ENCODE measurements around the gene PSMG2. TPM values are rescaled to one million over a fixed set of nuclear protein-coding genes. Genes with fewer than 3 reads are reported as not detected.

The PSMG2 gene, protein sequence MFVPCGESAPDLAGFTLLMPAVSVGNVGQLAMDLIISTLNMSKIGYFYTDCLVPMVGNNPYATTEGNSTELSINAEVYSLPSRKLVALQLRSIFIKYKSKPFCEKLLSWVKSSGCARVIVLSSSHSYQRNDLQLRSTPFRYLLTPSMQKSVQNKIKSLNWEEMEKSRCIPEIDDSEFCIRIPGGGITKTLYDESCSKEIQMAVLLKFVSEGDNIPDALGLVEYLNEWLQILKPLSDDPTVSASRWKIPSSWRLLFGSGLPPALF
- total RNA-seq, result 10 to 100 TPM in 1 of 2 donors, 1 to 10 TPM in 1; 8.2 to 36.8 TPM

DNA sequence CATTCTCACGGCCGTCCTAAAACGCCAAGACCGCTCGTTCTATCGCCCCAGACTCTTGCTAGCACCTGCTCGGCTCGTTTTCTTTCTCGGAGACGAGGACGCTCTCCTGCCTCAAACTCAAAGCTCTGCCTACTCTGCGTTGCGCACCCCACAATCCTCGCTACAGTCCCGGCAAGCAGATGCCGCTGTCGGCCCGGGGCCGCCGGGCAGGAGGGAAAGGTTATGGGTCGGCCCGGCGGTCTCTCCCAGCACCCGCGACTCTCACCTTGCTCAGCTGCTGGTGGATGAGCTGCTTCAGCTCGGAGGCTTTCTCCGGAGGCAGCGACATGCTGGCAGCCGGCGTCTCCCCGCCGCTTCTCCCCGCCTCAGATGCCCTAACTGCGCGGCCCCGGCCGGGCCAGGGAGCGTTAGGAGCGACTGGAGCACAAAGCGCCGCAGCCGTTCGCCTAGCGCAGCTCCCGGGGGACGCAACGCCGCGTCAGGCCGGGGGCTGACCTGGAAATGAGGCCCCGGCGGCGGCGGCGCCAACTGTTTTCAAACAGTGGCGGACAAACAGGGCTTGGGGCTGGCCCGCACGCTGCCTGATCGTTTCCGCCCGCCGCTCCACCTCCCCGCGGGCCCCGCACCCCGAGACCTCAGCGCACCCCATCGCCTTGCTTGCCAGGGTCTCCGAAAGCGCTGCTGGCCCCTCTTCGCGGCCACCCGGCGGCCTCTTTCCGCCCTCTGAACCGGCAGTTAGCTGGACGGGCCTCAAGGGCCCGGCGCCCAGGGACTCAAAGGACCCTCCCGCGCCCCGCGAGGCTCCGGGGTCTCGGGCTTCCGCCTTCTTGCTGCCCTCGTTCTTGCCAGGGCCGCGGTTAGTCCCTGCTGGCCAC is at the start of gene PSMG2, which contains the start of gene CEP76:
PSMG2 (plus strand) TSS at position 822 of the 875 bp plus-strand sequence. CDS start 66 bp downstream, outside the sequence.
CEP76 (minus strand) TSS at position 503 of the 875 bp plus-strand sequence; CDS start at position 328, 175 bp downstream.
- peak; percentile 84 to 96 (median 94) for TF ChIP-seq POLR2A (IDR thresholded peaks at IDR 0.05)
- TF ChIP-seq CTCF (IDR thresholded peaks at IDR 0.05), result peak in 3 of 7 experiments; percentile 1 to 16 (median 7)
- intact Hi-C loops (cut with DNase I), result no loop called here

GRCh38 chr18:12654971-12655370 is 47.9 kb upstream of the PSMG2 start:
- WGBS, 2 donors, result 89 to 100% methylated on average over 1 of the region's 1 CpG
- H3K36me3 ChIP-seq (replicated peaks in 1 of 2; ENCODE audit: insufficient read depth in 1 of 2, low read depth in 2 of 2), result no peaks in the 10 kb centered on the region
- TF ChIP-seq POLR2A (IDR thresholded peaks at IDR 0.05) (no peak), CTCF (IDR thresholded peaks at IDR 0.05) (no peak)
- intact Hi-C loops (cut with DNase I), result loop anchor here (5.0 kb wide), 1 partner anchor 113 kb away; no protein-coding TSS in a partner anchor
- no peaks in the 10 kb centered on the region for H3K27me3 ChIP-seq
- no peaks in the 10 kb centered on the region for H3K9me3 ChIP-seq
- peaks cover 13% of the 10 kb centered on the region for H3K4me1 ChIP-seq
- DNase-seq, result no peak
- no peak for ATAC-seq
- no peak overlapping the region for H3K4me3 ChIP-seq
- H3K27ac ChIP-seq, result no peak overlapping the region

More for the DNA sequence above, at the start of gene PSMG2, which contains the start of gene CEP76:
- WGBS, 2 donors, result 0 to 1% methylated on average over 16 to 87 of the region's 89 CpGs
- Histone ChIP-seq H3K36me3 (replicated peaks in 1 of 2; ENCODE audit: insufficient read depth in 1 of 2, low read depth in 2 of 2) (peaks cover 0 to 3% of the 10 kb centered on the region in 2 donors), H3K27me3 (no peaks in the 10 kb centered on the region), H3K4me1 (peaks cover 35% of the 10 kb centered on the region), H3K9me3 (no peaks in the 10 kb centered on the region), H3K4me3 (peak within 1 kb of the TSS; percentile 67 to 93), H3K27ac (peak within 1 kb of the TSS; percentile 84 to 98 (median 97))
- DNase-seq (peak; percentile 81 to 92 (median 86)), ATAC-seq (peak; percentile 95)

GRCh38 chr18:12656605-12656937 is 46.3 kb upstream of the PSMG2 start:
- Histone ChIP-seq H3K36me3 (replicated peaks in 1 of 2; ENCODE audit: insufficient read depth in 1 of 2, low read depth in 2 of 2) (no peaks in the 10 kb centered on the region), H3K4me1 (peaks cover 13% of the 10 kb centered on the region), H3K27me3 (no peaks in the 10 kb centered on the region), H3K27ac (peak overlapping the region in 3 of 4 donors; percentile 84 to 89 (median 88)), H3K4me3 (peak overlapping the region in 1 of 2 donors; percentile 32), H3K9me3 (no peaks in the 10 kb centered on the region)
- TF ChIP-seq POLR2A (IDR thresholded peaks at IDR 0.05), result no peak
- no peak for TF ChIP-seq CTCF (IDR thresholded peaks at IDR 0.05)
- ATAC-seq, result no peak
- no peak for DNase-seq
- intact Hi-C loops (cut with DNase I), result loop anchor here (5.0 kb wide), 1 partner anchor 114 kb away; no protein-coding TSS in a partner anchor
- WGBS, 2 donors, result 14 to 17% methylated on average over 3 of the region's 3 CpGs

DNA sequence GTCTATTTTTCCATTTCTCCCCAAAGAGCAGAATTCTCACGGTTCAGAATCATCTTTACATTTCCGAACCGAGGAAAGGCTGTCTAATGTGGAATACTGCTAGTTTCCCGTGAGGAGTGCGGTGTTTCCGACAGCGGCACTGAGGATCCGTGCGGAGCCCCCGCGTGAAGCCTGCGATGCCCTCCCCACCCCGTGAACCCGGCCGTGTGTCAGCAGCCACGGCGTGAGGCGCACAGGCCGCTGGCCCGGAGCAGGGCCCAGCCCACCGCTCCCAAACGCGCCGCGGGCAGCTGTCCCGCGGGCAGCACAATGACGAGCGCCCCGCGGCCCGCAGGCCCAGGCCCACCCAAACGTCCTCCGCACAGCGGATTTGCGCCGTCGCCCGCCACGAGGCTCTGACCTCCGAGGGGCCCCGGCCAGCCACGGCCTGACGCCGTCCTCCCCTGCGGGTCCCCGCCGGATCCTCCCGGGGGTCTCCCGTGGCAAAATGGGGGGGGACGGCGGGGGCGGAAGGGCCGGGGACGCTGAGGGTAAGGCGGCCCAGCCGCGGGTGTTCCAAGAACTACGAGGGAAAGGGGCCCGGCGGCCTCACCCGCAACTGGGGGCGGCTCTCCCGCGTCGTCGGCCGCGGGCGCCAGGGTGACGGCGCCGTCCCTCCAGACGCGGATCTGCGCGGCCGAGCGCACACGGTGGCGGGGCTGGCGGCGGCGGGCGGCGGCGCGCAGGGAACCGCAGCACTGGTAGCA is 45.7 kb upstream of the PSMG2 start:
- peak overlapping the region; percentile 32 to 72 for H3K4me3 ChIP-seq
- peak; percentile 28 to 48 (median 40) for DNase-seq
- intact Hi-C loops (cut with DNase I), result loop anchor here (5.0 kb wide), 1 partner anchor 115 kb away; no protein-coding TSS in a partner anchor
- no peaks in the 10 kb centered on the region for H3K9me3 ChIP-seq
- ATAC-seq, result peak; percentile 51
- H3K36me3 ChIP-seq (replicated peaks in 1 of 2; ENCODE audit: insufficient read depth in 1 of 2, low read depth in 2 of 2), result no peaks in the 10 kb centered on the region
- H3K27me3 ChIP-seq, result no peaks in the 10 kb centered on the region
- 1 to 2% methylated on average over 10 to 83 of the region's 89 CpGs for WGBS, 2 donors
- TF ChIP-seq POLR2A (IDR thresholded peaks at IDR 0.05) (peak; percentile 34 to 45 (median 41)), CTCF (IDR thresholded peaks at IDR 0.05) (no peak)
- peak overlapping the region; percentile 71 to 89 (median 86) for H3K27ac ChIP-seq
- peaks cover 13% of the 10 kb centered on the region for H3K4me1 ChIP-seq

All from body of pancreas (tissue), 4 donors.